Lower leg skin (tissue), 4 donors: Measurements from ENCODE around the gene GREB1. TPM values are rescaled to one million over a fixed set of nuclear protein-coding genes. Genes with fewer than 3 reads are reported as not detected.

Experiments used
- DNase-seq, 2 donors: peaks; one replicate each; pipeline ENCODE4 v3.0.0-alpha.2; 2019; ENCODE audit warnings: low spot score in 2 of 2
- H3K4me3 ChIP-seq: fragments of 200-600 bp; sonication (generic); 2 replicates; pipeline ENCODE4 v1.5.1; 2017; ENCODE audit warnings: mild to moderate bottlenecking, low read depth; ENCODE audit not compliant: poor library complexity, severe bottlenecking
- POLR2A ChIP-seq, 2 donors: fragments of 450-650 bp; IDR thresholded peaks; one replicate each; pipeline ENCODE4 v1.6.1; 2016 to 2017; ENCODE audit warnings: antibody characterized with exemption in 2 of 2, mild to moderate bottlenecking in 1 of 2, moderate library complexity in 1 of 2
- WGBS, 2 donors: methylation state at CpG; one replicate each; pipeline ENCODE4 v1.1.5; 2018; 5-methylcytosine and 5-hydroxymethylcytosine counted together
- intact Hi-C: fragments of 100-400 bp; cut with DNase I; formaldehyde crosslinking; loops from one replicate; pipeline ENCODE4 v1.15.0; 2023; ENCODE audit warnings: low total_unique reads
- total RNA-seq, 4 donors: library from RNA; depleted of rRNA; stranded (reverse); fragments of >200 nt; gene quantifications; one replicate each; pipeline ENCODE4 v1.1.0, GENCODE V29; 2016
- TF ChIP-seq, protein P1 (sequence below), 3 donors: fragments of 450-650 bp; IDR thresholded peaks; one replicate each; pipeline ENCODE4 v1.5.1; 2016; ENCODE audit warnings: antibody characterized with exemption in 3 of 3, mild to moderate bottlenecking in 3 of 3, moderate library complexity in 2 of 3

The GREB1 gene
- total RNA-seq, 4 donors from 2014 or later = 2.4 to 12.2 (median 4.0) TPM

DNA sequence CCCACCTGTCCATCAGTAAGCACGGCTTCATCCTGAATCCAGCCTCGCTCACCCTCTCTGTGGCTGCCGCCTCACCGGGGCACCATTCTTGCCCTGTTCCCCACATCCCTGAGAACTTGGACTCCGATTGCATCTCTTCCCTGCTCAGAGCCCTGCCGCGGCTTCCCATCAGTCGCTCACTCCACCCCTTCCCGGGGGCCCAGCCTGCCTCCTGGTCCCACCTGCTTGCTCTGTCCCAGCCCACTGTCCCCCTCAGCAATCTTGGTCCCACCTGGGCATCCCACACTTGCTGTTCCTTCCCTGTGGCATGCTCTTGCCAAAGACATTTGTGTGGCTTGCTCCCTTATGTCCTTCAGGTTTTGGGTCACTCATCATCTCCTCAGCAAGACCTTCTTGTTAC, 56.3 kb downstream of the GREB1 start:
- no peak for TF ChIP-seq POLR2A (IDR thresholded peaks at IDR 0.05)
- TF ChIP-seq, protein P1, sequence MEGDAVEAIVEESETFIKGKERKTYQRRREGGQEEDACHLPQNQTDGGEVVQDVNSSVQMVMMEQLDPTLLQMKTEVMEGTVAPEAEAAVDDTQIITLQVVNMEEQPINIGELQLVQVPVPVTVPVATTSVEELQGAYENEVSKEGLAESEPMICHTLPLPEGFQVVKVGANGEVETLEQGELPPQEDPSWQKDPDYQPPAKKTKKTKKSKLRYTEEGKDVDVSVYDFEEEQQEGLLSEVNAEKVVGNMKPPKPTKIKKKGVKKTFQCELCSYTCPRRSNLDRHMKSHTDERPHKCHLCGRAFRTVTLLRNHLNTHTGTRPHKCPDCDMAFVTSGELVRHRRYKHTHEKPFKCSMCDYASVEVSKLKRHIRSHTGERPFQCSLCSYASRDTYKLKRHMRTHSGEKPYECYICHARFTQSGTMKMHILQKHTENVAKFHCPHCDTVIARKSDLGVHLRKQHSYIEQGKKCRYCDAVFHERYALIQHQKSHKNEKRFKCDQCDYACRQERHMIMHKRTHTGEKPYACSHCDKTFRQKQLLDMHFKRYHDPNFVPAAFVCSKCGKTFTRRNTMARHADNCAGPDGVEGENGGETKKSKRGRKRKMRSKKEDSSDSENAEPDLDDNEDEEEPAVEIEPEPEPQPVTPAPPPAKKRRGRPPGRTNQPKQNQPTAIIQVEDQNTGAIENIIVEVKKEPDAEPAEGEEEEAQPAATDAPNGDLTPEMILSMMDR (IDR thresholded peaks at IDR 0.05) = no peak
- H3K4me3 ChIP-seq = no peak overlapping the region
- intact Hi-C loops = no loop called here
- WGBS, 2 donors = 93 to 96% methylated on average over 9 of the region's 9 CpGs
- DNase-seq = no peak

GRCh38 chr2:11591091-11591490, 57.2 kb downstream of the GREB1 start:
- 88 to 92% methylated on average over 8 of the region's 8 CpGs for WGBS, 2 donors
- H3K4me3 ChIP-seq = no peak overlapping the region
- intact Hi-C loops = no loop called here
- no peak for DNase-seq
- TF ChIP-seq POLR2A (IDR thresholded peaks at IDR 0.05) = no peak
- TF ChIP-seq, protein P1 (IDR thresholded peaks at IDR 0.05) = no peak

GRCh38 chr2:11592671-11593574, 59.1 kb downstream of the GREB1 start:
- WGBS, 2 donors = 94 to 95% methylated on average over 53 of the region's 53 CpGs
- no peak overlapping the region for H3K4me3 ChIP-seq
- DNase-seq = no peak
- intact Hi-C loops = no loop called here
- TF ChIP-seq, protein P1 (IDR thresholded peaks at IDR 0.05) = no peak
- no peak for TF ChIP-seq POLR2A (IDR thresholded peaks at IDR 0.05)

DNA sequence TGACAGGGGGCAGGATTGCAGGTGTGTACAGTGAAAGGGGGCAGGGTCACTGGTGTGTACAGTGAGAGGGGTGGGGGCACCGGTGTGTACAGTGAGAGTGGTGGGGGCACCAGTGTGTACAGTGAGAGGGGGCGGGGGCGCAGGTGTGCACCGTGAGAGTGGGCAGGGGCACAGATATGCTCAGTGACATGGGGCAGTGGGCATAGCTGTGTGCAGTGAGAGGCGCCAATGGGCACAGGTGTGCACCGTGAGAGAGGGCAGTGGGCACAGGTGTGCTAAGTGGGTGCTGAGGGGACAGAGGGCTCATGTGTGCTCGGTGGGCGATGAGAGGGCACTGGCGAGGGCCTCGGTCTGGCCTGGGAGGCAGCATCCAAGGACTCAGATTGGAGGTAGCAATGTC, 63.0 kb downstream of the GREB1 start:
- intact Hi-C loops = no loop called here
- WGBS, 2 donors = 94 to 96% methylated on average over 10 of the region's 10 CpGs
- no peak overlapping the region for H3K4me3 ChIP-seq
- TF ChIP-seq, protein P1 (IDR thresholded peaks at IDR 0.05) = no peak
- TF ChIP-seq POLR2A (IDR thresholded peaks at IDR 0.05) = no peak
- DNase-seq = no peak

DNA sequence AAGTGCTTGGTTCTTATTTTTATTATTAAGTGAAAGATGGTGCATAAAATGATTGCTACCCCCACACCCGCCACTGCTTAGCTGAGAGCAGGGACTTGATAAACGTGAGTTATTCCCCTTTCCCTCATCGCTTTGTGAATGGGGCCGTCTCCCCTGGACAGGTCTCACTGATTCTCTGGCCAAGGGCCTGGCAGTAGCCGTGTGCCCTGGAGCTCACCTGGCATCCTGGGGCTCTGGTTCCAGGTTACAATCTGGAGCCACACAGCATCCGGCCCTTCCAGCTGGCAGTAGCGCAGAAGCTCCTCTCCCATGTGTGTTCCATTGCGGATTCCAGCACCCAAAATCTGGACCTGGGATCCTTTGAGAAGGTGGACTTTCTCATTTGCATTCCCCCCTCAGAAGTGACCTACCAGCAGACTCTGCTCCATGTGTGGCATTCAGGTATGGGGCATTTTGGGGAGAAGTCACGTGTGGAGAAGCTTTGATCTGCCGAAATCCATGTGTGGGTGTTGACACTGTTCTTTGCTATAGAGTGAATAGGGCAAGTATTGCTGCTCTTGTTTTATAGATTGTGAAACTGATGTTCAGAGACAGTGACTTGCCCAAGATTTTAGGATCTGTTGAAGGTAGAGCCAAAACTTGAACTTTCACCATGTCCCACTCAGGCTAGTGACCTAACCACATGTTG, 63.8 kb downstream of the GREB1 start:
- TF ChIP-seq POLR2A (IDR thresholded peaks at IDR 0.05) = no peak
- TF ChIP-seq, protein P1 (IDR thresholded peaks at IDR 0.05) = no peak
- WGBS, 2 donors = 82 to 83% methylated on average over 10 of the region's 10 CpGs
- intact Hi-C loops = no loop called here
- no peak overlapping the region for H3K4me3 ChIP-seq
- DNase-seq = no peak
